Endothelial cell of umbilical vein (primary cell): Measurements from ENCODE around the gene KLHL1. TPM values are rescaled to one million over a fixed set of nuclear protein-coding genes. Genes with fewer than 3 reads are reported as not detected.
"Not testable (repeated sequence)": the region's sequence is repeated elsewhere in the genome, so short reads cannot be mapped to it uniquely, and the experiment has no call there.

ENCODE experiments used
- Bru-seq: library from RNA; stranded (reverse); fragments of 400-500 nt; gene quantifications from one replicate; lab custom pipeline; 2021; lab: Mats Ljungman, UMichigan
- BruChase-seq, 2 experiments: library from RNA; stranded (reverse); fragments of 400-500 nt; gene quantifications; one replicate each; lab custom pipeline; 2021; lab: Mats Ljungman, UMichigan
- BruUV-seq: library from RNA; stranded (reverse); fragments of 400-500 nt; replicated peaks from 2 replicates; lab custom pipeline; 2021; lab: Mats Ljungman, UMichigan
- CTCF ChIA-PET: fragments of 300-600, 350-600 bp; sonication (Branson Sonifier 250); formaldehyde crosslinking; loops from one replicate; lab custom pipeline; 2021; ENCODE audit warnings: antibody characterized with exemption, inconsistent platforms; lab: Charles Lee
- POLR2A ChIA-PET: fragments of 300-600, 350-600 bp; sonication (Branson Sonifier 250); formaldehyde crosslinking; loops from one replicate; lab custom pipeline; 2021; ENCODE audit warnings: antibody characterized with exemption, inconsistent platforms; lab: Charles Lee
- DNase-seq: peaks from one replicate; pipeline ENCODE4 v3.0.0-alpha.2; 2011; ENCODE audit warnings: low read depth, low spot score
- FAIRE-seq: peaks from 2 replicates; lab custom pipeline; 2011; peaks lifted over from hg19 to GRCh38; lab: Jason Lieb, UNC
- H2AFZ ChIP-seq: 2 replicates; pipeline ENCODE4 v1.6.0; 2012; ENCODE audit warnings: low read depth, low read length, control low read depth, inconsistent platforms
- H3K27ac ChIP-seq: 2 replicates; pipeline ENCODE4 v1.5.1; 2011; ENCODE audit warnings: low read depth, mild to moderate bottlenecking, control low read depth, low read length, moderate library complexity; ENCODE audit not compliant: insufficient read depth
- H3K27me3 ChIP-seq, 2 experiments: 2 replicates each; pipeline versions ENCODE4 v1.6.0 to v1.6.1; 2011; ENCODE audit warnings: low read length in 2 of 2, mixed read lengths in 1 of 2; ENCODE audit not compliant: control insufficient read depth in 2 of 2, insufficient read depth in 2 of 2
- H3K36me3 ChIP-seq, 2 experiments: 2 replicates in 1 of 2; 3 replicates in 1 of 2; pipeline ENCODE4 v1.5.1; 2011; ENCODE audit warnings: low read length in 2 of 2, mild to moderate bottlenecking in 1 of 2, moderate library complexity in 1 of 2; ENCODE audit not compliant: control insufficient read depth in 2 of 2, insufficient read depth in 2 of 2; ENCODE audit errors: extremely low read depth in 1 of 2
- H3K4me1 ChIP-seq: 3 replicates; pipeline ENCODE4 v1.5.1; 2011; ENCODE audit warnings: mild to moderate bottlenecking, low read length; ENCODE audit not compliant: control insufficient read depth, insufficient read depth; ENCODE audit errors: extremely low read depth
- H3K4me2 ChIP-seq: 2 replicates; pipeline ENCODE4 v1.6.1; 2011; ENCODE audit warnings: low read length, control low read depth, mixed read lengths; ENCODE audit not compliant: insufficient read depth
- H3K4me3 ChIP-seq, 3 experiments: fragments of 200-600 bp in 1 of 3; sonication (generic), shearing (Covaris generic) in 1 of 3; replicated peaks in 1 of 3; 2 replicates each; pipeline ENCODE4 v1.5.1; 2011 to 2016; ENCODE audit warnings: control low read depth in 3 of 3, low read length in 3 of 3, mild to moderate bottlenecking in 2 of 3, inconsistent platforms in 1 of 3, low read depth in 1 of 3, moderate library complexity in 1 of 3; ENCODE audit not compliant: insufficient read depth in 1 of 3
- H3K79me2 ChIP-seq: 2 replicates; pipeline ENCODE4 v1.6.0; 2012; ENCODE audit warnings: low read length, inconsistent platforms; ENCODE audit not compliant: control insufficient read depth, insufficient read depth
- H3K9ac ChIP-seq: replicated peaks from 2 replicates; pipeline ENCODE3; 2011; ENCODE audit warnings: low read length, control low read depth; ENCODE audit not compliant: insufficient read depth; ENCODE audit errors: extremely low read depth
- H3K9me1 ChIP-seq: replicated peaks from 3 replicates; pipeline ENCODE4 v1.6.0; 2011; ENCODE audit warnings: mild to moderate bottlenecking, low read length; ENCODE audit not compliant: control insufficient read depth, insufficient read depth; ENCODE audit errors: extremely low read depth
- H3K9me3 ChIP-seq: replicated peaks from 2 replicates; pipeline ENCODE4 v1.5.1; 2012; ENCODE audit warnings: low read length, inconsistent platforms; ENCODE audit not compliant: control insufficient read depth, insufficient read depth
- H4K20me1 ChIP-seq: replicated peaks from 2 replicates; pipeline ENCODE3; 2011; ENCODE audit warnings: mild to moderate bottlenecking, low read length; ENCODE audit not compliant: control insufficient read depth, insufficient read depth; ENCODE audit errors: extremely low read depth
- CTCF ChIP-seq, 2 donors: IDR thresholded peaks; 1 replicate in 1 of 2; 2 replicates in 1 of 2; pipeline ENCODE4 v1.5.1; 2011; ENCODE audit warnings: low read length in 2 of 2, mild to moderate bottlenecking in 2 of 2, moderate library complexity in 2 of 2, control low read depth in 1 of 2, inconsistent platforms in 1 of 2, low read depth in 1 of 2; ENCODE audit not compliant: insufficient read depth in 1 of 2; ENCODE audit errors: extremely low read depth in 1 of 2
- EZH2 ChIP-seq: IDR thresholded peaks from 2 replicates; pipeline ENCODE4 v1.6.1; 2012; ENCODE audit warnings: borderline replicate concordance, low read depth, mild to moderate bottlenecking, moderate library complexity, low read length, inconsistent platforms; ENCODE audit not compliant: severe bottlenecking
- FOS ChIP-seq: IDR thresholded peaks from 2 replicates; pipeline ENCODE4 v1.6.1; 2011; ENCODE audit warnings: mild to moderate bottlenecking, low read length, moderate library complexity, borderline replicate concordance; ENCODE audit not compliant: insufficient read depth
- GATA2 ChIP-seq: IDR thresholded peaks from 2 replicates; pipeline ENCODE4 v1.7.0; 2011; ENCODE audit warnings: low read depth, mild to moderate bottlenecking, moderate library complexity, mixed read lengths, low read length; ENCODE audit not compliant: insufficient read length, insufficient read depth
- JUN ChIP-seq: IDR thresholded peaks from 2 replicates; pipeline ENCODE4 v1.6.1; 2011; ENCODE audit warnings: borderline replicate concordance, low read depth; ENCODE audit not compliant: insufficient read length, insufficient read depth
- MYC ChIP-seq: IDR thresholded peaks from one replicate; pipeline ENCODE4 v1.6.1; 2011; ENCODE audit warnings: mild to moderate bottlenecking, low read depth, low read length
- POLR2A ChIP-seq: IDR thresholded peaks from 2 replicates; pipeline ENCODE4 v1.6.1; 2012; ENCODE audit warnings: low read depth, mild to moderate bottlenecking, control low read depth, low read length
- POLR2AphosphoS5 ChIP-seq: IDR thresholded peaks from 2 replicates; pipeline ENCODE4 v1.6.1; 2012; ENCODE audit warnings: low read depth, mild to moderate bottlenecking, control low read depth, low read length, moderate library complexity; ENCODE audit not compliant: insufficient read depth
- dilution Hi-C: fragments of 300-500 bp; cut with MboI; formaldehyde crosslinking; loops from one replicate; pipeline ENCODE4 v1.15.0; 2019; ENCODE audit warnings: low sequenced_read_pairs; ENCODE audit not compliant: extremely low pct_ligation_motif_present
- intact Hi-C: fragments of 100-400 bp; cut with micrococcal nuclease; formaldehyde crosslinking; loops from one replicate; pipeline ENCODE4 v1.10.0; 2022
- long read RNA-seq: library from polyadenylated mRNA; stranded (forward); transcript quantifications from one replicate; pipeline ENCODE4 v2.0.0, GENCODE V29; 2021
- polyA minus RNA-seq, 3 experiments: library from RNA; depleted of rRNA, polyadenylated mRNA; stranded (reverse); fragments of >200 nt; gene quantifications; 1 replicate in 1 of 3; 2 replicates in 2 of 3; pipeline ENCODE4 v1.2.3, GENCODE V29; 2011
- polyA plus RNA-seq, 4 experiments: library from polyadenylated mRNA; depleted of rRNA in 3 of 4; stranded (reverse) in 3 of 4; unstranded in 1 of 4; fragments of >200 nt; gene quantifications; 2 replicates each; pipeline versions ENCODE4 v1.2.1 to v1.2.3, GENCODE V29; 2011 to 2012; ENCODE audit warnings: missing spikeins in 1 of 4
- total RNA-seq: library from RNA; stranded (reverse); gene quantifications from 2 replicates; pipeline ENCODE4 v1.2.3, GENCODE V29; 2021
- TF ChIP-seq, protein P1 (sequence below): IDR thresholded peaks from 2 replicates; pipeline ENCODE4 v1.6.1; 2011; ENCODE audit not compliant: insufficient read depth, insufficient read length

KLHL1 gene
- total RNA-seq (not detected in 2 replicates), polyA plus RNA-seq (not detected in 2 replicates), polyA minus RNA-seq (not detected in 2 replicates), Bru-seq, nascent RNA (percentile 2 among the genes with signal in this experiment), BruChase-seq, experiment 1, labeled RNA remaining after a 6-hour chase (percentile 1 among the genes with signal in this experiment), BruChase-seq, experiment 2, labeled RNA remaining after a 2-hour chase (not detected)
- not detected in 2 replicates for polyA plus RNA-seq (2011; cell fraction: cytosol; rRNA removed)
- polyA plus RNA-seq (2011; cell fraction: nucleus; rRNA removed): not detected in 2 replicates
- not detected in 2 replicates for polyA plus RNA-seq (2012)
- polyA minus RNA-seq (2011; cell fraction: cytosol; rRNA and poly(A)+ RNA removed): 47.4 TPM
- polyA minus RNA-seq (2011; cell fraction: nucleus; rRNA and poly(A)+ RNA removed): 0.14 and 0.34 TPM in 2 replicates
- long read RNA-seq: 0 reads

- TF ChIP-seq FOS (no peak), JUN (no peak), GATA2 (no peak), EZH2 (no peak), MYC (no peak), POLR2A (no peak), CTCF (IDR thresholded peaks at IDR 0.05; ENCODE audit: extremely low read depth in 1 of 2, insufficient read depth in 1 of 2, low read depth in 1 of 2, low read length in 2 of 2) (no peak), POLR2AphosphoS5 (no peak)
- TF ChIP-seq, protein P1, sequence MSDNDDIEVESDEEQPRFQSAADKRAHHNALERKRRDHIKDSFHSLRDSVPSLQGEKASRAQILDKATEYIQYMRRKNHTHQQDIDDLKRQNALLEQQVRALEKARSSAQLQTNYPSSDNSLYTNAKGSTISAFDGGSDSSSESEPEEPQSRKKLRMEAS: no peak
- H3K79me2 ChIP-seq: no peaks in the 10 kb centered on the region
- DNase-seq: no peak
- H3K9me1 ChIP-seq: no peaks in the 10 kb centered on the region
- H3K27ac ChIP-seq: no peak within 1 kb of the TSS
- no peaks in the 10 kb centered on the region for H4K20me1 ChIP-seq
- no TSS peak for BruUV-seq
- FAIRE-seq: no peak
- H3K27me3 ChIP-seq: peaks cover 5 to 12% of the 10 kb centered on the region in 2 experiments
- intact Hi-C loops (no loop called here), dilution Hi-C loops (no loop called here)
- H3K4me1 ChIP-seq: no peaks in the 10 kb centered on the region
- no peaks in the 10 kb centered on the region for H3K9me3 ChIP-seq
- no peaks in the 10 kb centered on the region for H3K36me3 ChIP-seq
- CTCF ChIA-PET: no interaction called here
- no peak within 1 kb of the TSS for H3K4me2 ChIP-seq
- H3K9ac ChIP-seq: no peak within 1 kb of the TSS
- POLR2A ChIA-PET: no interaction called here
- H2AFZ ChIP-seq: peak within 1 kb of the TSS; percentile 20
- H3K4me3 ChIP-seq: no peak within 1 kb of the TSS
Measured at GRCh38 chr13:70108356-70109105, at the start of gene KLHL1. TSS of gene KLHL1 (minus strand) at chr13:70108452. CDS start at chr13:70107699, 753 bp downstream.

DNA sequence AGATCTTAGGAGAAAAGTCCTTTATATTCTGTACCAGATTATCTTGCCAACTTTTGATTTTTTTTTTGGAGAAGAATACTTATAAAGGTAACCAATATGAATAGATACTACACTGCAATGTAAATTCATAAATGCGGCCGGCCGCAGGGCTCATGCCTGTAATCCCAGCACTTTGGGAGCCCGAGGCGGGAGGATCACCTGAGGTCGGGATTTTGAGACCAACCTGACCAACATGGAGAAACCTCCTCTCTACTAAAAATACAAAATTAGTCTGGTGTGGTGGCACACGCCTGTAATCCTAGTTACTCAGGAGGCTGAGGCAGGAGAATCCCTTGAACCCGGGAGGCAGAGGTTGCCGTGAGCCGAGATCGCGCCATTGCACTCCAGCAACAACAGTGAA is 34.4 kb upstream of the KLHL1 start:
- DNase-seq, H3K9me1 ChIP-seq, dilution Hi-C loops, H3K4me1 ChIP-seq, H4K20me1 ChIP-seq, H3K27ac ChIP-seq, H3K79me2 ChIP-seq, H3K9me3 ChIP-seq, H3K4me3 ChIP-seq, H3K4me2 ChIP-seq, intact Hi-C loops, H3K36me3 ChIP-seq, POLR2A ChIA-PET, FAIRE-seq, CTCF ChIA-PET, H3K27me3 ChIP-seq, H2AFZ ChIP-seq, BruUV-seq, H3K9ac ChIP-seq: not testable (repeated sequence)
